Activated CD8-positive, alpha-beta memory T cell treated with anti-CD3 and anti-CD28 coated beads, Interleukin-2, amount 50 U/mL, for 24 hours (primary cell): ENCODE measurements around the gene CACNA1E.
"Not testable (repeated sequence)": the region's sequence is repeated elsewhere in the genome, so short reads cannot be mapped to it uniquely, and the experiment has no call there.

ENCODE experiments used
- DNase-seq: peaks from one replicate; pipeline ENCODE4 v3.0.0-alpha.2; 2020; ENCODE audit errors: extremely low read depth

The CACNA1E gene

DNA sequence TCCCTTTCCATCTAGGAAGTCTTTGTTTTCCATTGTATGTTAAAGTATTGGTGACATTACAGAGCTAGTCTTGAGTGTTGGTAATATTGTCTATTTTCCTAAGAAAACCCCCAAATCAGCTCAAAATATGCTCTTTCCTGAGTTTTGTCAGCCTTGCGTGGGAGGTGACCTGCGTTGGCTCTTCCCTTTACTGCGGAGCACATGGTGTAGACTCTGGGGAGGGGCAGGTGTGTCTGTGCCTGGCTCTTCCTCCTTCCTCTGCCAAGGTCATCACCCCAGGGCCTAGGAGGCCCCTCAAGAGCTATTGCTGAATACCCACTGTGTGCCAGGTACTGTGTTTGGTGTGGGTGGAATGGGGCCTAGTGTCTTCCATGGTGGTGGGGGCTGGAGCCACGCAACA is 33.4 kb downstream of the CACNA1E start:
- no peak for DNase-seq

DNA sequence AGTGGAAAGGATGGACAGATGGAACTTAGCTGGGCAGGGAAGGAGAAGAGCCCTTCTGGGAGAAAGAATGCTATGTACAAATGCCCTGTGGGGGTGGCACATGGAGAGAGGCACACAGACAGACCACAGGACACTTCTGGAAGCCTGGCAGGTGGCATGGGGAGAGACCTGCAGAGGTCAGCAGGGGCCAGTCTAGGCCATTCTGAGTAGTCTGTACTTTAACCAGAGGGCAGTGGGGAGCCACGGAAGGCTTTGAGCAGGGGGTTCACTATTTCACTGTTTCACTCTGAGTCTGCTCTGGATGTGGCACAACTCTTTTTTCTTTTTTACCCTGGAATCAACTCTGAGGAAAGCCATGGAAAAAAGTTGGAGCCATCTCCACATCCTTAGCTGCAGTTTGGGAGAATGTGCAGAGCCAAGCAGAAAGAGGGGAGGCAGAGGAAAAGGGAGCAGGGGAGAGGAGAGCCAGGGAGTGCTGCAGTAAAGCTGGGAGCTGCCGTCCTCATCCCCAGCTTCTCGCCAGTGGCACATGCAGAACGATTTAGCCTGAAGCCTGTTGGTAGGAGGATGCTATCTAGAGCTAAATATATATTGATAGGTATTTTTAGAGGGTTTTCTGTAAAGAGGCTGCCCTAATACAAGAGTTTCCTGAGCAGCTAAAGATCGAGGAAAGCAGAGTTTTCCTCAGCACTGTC is 34.0 kb downstream of the CACNA1E start:
- DNase-seq, result no peak

DNA sequence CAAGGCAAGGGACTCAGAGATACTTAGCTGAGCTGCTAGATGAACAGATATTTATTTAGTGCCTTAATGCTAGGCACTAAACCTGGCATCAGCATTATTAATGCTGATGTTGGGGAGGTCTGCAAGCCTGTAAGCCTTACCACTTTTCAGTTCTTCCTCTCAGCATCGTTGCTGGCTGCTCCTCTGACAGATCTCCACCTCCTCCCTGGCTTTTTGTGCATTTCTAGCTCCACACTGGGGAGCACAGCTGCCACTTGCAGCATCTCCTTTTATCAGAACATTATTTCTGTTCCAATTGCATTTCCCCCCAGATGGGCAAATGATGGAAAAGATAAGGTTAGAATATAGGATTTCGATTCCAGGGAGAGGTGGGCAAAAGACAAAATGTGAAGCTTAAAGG is 34.8 kb downstream of the CACNA1E start:
- DNase-seq, result no peak

DNA sequence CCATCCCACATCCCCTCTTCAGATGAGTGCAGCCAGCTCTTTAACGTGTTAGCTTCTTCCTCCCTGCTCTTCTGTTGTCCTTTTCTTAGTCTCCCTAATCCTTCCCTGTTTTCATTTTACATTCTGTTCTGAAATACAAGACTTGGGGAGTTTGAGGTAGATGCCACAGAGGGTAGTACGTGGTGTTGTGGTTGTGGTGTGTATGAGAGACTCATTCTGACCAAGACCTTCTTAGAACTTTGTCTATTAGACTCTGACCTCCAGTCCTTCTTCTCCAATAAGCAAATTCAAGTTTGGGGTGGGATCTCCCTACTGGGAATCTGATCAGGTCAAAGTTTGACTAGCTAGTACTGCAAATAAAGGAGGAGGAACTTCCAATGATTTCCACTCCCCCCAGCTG is 39.5 kb downstream of the CACNA1E start:
- no peak for DNase-seq

DNA sequence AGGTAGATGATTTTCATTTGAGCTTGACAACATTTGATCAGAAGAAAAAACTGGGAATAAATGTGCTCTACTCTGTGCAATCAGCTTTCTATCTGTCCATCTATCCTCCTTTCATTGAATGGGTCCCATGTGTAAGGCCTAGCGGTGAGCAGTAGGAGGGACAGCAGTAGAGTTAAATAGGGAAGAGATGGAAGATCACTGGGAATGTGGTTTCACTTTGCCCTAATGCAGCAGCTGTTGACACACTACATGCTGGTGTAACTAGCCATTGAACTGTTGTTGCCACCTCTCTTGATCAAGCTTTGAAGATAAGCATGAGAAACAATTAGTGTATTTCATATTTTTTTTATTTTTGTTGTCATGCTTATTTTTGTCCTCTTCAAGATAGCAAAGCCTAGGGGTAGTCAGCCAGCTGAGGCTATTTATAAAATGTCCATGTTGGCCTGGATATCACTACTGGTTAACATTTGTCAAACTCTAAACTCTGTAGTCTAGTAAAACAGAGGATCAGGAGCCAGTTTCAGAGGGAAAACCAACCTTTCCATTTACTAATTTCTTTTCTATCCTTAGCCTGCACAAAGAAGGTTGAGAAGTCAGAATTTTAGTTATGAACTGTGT is 41.9 kb downstream of the CACNA1E start:
- DNase-seq, result no peak

DNA sequence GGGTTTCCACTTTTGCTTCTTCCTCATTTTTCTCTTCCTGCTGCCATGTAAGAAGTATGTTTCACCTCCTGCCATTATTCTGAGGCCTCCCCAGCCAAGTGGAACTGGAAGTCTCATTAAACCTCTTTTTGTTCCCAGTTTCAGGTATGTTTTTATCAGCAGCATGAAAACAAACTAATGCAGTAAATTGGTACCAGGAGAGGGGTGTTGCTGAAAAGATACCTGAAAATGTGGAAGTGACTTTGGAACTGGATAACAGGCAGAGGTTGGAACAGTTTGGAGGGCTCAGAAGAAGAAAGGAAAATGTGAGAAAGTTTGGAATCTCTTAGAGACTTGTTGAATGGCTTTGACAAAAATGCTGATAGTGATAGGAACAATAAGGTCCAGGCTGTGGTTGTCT is 44.9 kb downstream of the CACNA1E start:
- DNase-seq, result not testable (repeated sequence)

DNA sequence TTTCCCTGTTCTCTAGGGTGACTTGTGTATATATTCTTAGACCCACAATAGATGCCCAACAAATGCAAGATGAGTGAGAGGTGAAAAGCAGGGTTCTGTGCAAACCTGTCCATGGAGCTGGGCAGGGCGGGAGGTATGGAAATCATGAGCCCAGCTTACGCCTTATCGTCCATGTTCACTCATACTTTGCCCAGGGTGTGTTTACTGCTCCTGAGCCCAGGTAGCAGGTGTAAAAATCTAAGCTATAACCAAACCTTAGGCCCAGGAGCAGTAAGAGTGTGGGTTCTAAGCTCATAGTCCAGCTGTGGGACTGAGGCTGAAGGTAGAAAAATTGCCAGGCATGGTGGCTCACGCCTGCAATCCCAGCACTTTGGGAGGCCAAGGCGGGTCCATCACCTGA is 48.1 kb downstream of the CACNA1E start:
- DNase-seq, result no peak

DNA sequence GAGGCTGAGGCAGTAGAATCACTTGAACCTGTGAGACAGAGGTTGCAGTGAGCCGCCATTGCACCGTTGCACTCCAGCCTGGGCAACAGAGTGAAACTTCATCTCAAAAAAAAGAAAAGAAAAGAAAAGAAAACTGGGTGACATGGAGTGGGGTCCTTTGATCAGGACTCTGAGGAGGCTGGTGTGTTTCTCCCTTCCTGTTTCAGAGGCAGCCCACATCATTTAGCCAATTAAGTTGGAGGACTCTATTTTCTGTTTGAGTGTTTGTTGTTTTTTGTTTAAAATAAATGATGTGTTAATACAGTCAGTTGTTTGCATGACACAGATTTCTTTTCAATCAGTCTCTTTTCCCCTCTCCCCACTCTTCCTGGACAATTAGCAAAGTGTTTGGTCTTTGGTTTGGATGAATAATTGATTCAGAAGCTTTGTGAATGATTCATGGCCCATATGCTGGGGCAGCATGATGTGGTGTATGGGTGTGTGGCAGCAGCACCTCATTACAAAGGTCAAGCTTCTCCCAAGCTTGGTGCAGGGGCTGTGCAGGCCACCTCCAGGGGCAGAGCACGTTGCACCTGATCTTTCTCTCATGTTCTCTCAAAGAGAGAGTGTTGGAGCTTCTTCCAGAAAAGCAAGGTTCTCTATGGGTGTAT is 48.8 kb downstream of the CACNA1E start:
- DNase-seq, result no peak

DNA sequence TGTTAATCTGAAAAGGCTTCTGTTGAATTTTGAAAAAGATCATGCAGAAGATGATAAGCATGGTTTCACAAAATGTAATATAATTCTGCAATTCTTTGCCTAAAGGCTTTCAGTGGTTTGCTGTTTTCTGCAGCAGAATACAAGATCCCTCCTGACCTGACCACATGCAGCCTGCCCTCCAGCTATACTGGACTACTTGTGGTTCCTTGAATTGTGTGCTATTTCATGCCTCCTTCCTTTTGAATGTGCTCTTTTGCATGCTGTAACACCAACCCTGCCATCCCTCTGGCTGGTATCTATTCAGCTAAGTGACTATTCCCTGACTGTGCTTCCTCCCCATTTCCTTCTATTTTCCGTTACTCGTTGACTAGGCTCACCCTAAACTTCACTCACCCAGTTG is 55.5 kb downstream of the CACNA1E start:
- no peak for DNase-seq

DNA sequence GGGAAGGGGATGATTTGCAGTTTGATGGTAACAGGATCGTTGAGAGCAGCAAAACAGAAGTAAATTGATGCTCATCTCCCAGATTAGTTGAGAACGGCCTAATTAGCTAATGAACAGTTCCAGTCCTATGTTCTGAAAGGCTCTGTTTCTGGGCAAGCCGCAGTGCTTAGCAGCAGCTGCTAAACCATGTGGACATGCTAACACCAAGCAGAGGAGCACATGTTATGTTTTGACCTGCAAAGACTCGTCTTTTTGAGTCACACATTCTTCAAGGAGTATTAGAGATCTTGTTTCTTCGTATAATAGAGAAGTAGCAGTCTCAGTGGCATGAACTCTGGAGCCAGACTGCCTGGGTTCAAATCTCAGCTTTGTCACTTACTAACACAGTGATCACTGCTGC is 58.1 kb downstream of the CACNA1E start:
- DNase-seq, result no peak

DNA sequence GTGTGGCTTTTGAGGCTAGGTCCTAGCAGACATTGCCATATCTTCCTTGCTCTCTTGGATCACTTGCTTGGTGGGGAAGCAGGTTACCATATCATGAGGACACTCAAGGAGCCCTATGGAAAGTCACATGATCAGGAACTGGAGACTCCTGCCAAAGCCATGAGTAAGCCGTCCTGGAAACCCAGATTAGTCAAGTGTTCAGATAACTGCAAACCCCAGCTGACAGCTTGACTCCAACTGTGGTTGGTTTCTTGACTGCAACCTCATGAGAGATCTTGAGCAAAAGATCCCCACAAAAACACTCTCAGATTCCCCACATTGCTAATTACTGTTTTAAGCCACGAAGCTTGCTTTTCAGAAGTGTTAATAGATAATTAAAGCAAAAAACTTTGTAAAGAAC is 58.6 kb downstream of the CACNA1E start:
- DNase-seq, result no peak

DNA sequence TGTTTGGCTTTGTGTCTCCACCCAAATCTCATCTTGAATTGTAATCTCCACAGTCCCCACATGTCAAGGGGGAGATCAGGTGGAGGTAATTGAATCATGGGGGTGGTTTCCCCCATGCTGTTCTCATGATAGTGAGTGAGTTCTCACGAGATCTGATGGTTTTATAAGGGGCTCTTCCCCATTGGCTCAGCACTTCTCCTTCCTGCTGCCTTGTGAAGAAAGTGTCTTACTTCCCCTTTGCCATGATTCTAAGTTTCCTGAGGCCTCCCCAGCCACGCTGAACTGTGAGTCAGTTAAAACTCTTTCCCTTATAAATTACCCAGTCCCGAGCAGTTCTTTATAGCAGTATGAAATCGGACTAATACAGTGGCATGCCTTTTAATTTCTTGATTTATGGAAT is 59.1 kb downstream of the CACNA1E start:
- DNase-seq, result not testable (repeated sequence)

DNA sequence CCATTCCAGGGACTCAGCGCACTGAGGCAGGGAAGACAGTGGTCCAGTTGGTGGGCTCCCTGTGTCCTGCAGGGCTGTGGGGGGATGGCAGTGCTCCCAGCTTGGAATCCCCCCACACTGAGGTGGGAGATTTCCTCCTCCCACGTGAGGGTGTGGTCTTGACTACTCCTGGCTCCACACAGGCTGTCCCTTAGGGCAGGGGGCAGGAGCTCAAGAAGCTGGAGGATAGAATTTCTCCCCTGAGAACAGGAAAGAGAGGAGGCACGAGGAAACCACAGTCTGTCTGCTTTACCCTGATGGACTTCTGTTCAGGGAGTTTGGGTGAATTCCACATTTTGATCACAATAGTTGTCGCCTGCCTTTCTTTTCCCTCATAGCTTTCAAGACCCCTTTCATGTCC is 62.1 kb downstream of the CACNA1E start:
- no peak for DNase-seq

DNA sequence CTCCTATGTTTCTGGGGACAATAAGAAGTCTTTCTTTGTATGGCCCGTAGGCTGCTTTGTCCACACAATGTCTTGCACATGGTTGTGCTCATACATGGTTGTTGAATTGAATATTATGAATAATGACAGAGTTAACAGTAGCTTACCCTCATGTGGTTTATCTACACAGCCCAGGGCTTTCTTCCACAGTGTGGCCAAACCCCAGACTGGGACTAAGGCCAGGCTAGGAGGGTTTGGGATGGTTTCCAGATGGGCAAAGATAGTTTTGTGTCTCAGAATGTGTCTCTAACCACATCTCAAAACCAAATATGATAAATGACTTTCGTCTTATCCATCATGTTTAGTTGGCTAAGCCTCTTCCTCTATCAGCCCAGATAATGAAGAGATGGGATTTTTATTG is 65.2 kb downstream of the CACNA1E start:
- DNase-seq, result no peak

DNA sequence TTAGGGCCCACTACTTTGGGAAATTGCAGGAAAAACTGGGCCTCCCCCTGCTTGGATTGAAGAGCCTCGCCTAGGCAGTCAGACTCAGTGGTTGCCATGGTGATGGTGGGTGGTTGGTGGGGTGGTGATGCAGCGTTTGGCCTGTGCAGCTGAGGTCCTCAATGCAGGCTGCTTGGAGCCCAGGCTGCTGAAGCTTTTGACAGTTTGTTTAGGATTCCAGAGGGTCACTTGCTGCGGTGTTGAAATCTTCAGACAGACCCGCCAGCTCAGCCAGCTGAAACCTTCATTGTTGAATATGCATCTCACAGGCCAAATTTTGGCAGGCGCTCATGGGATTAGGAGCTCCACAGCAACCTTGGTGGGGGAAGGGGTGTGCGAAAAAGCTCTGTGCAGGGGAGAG is 67.9 kb downstream of the CACNA1E start:
- no peak for DNase-seq

DNA sequence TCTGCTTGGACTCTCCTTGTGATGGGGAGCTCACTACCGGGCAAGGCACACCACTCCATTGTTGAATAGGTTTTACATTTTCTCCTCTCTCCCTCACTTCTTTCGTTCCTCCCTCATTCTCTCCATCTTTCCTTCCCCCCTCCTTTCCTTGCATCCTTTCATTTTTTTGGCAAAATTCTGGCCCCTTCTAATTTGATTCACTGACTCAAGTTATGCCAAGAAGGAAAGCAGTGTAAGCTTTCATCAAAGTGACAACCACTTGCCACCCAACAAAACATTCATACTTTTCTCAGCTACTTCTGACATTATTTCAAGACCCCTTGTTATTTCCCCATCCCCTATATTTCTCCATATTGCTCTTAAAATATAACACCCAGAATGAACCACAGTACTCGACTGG is 68.4 kb downstream of the CACNA1E start:
- DNase-seq, result no peak

DNA sequence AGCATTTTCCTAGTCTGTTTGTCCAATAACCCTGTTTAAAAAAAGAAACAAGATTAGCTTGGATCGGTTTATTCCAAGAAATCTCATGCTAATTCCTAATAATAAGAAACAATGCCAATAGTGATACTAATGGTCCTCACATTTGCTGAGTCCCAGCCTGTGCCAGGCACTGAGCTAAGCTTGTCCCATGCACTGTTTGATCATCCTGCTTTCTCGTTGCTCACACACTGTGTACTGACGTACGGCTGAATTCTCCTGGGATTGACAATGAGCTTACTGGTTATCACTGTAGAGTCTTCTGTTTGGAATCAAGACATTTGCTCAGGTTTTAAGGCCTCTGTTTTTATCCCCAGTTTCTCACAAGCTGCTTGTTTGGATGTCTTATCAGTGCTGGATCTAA is 71.1 kb downstream of the CACNA1E start:
- no peak for DNase-seq

DNA sequence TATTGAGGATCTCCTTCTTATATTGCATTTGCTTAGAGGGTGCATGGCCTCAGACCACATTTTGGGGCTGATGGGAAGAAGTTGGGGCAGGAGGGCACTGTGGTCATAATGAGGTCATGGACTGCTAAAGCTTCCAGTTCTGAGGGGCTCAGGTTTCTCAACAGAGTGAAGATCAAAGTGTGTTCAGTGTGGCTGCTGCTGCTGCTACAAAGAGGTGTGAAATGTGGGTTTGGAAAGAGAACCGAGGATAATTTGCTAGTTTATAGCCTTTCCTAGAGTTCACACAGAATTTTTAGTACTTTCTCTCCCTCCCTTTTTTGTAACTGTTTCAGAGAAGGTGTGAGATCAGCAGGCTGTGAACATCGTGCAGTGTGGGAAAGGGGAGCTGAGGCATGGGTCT is 73.3 kb downstream of the CACNA1E start:
- no peak for DNase-seq

DNA sequence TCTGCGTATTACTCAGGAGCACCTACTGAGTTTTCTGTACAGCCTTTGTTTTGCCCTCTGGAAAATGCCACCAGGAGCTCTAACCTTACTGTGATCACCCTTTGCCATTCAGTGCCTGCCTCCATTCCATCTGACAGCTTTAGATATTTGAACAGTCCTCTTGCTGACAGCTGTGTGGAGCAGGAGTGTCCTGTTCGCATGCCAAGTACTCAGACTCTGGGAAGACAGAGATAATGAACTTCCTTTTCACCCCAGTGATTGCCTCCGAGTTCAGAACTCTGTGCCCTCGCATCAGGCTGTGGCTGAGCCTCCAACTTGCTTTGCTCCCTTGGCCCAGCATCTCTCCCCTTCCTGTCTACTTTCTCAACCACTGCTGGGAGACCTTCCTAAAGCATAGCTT is 74.0 kb downstream of the CACNA1E start:
- no peak for DNase-seq

DNA sequence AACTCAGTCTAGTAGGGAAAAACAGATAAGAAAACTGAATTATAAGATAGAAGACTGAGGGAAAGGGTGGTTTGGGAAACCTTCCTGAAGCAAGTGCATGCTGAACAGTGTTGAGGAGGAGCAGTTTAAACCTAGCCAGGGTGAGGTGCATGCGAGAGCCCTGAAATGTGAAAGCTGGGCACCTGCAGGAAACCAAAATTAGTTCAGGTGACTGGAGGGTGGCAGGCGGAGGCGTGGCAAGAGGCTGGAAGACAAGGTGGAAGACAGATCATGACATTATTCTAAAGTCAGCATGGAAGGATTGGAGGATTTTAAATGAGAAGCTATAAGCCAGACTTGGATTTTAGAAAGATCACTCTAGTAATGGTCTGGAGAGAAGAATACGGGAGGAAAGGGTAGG is 75.1 kb downstream of the CACNA1E start:
- DNase-seq, result no peak

DNA sequence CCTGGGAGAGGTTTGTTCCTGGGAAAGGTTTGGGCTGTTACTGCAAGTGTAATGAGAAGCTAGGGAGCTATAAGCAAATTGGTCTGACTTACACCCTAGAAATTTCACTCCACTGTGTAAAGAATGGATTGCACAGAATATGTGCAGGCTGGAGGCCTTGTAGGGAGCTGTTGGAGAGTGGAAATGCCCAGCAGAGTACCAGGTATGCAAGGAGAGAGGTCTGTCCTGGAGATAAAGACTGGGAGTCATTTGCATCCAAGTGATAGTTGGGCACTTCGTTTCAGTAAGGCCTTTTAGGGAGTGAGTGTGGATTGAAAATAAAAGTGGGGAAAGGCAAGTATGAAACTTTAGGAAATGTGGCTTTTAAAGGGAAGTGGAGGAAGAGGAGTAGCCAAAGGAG is 75.8 kb downstream of the CACNA1E start:
- DNase-seq, result no peak

DNA sequence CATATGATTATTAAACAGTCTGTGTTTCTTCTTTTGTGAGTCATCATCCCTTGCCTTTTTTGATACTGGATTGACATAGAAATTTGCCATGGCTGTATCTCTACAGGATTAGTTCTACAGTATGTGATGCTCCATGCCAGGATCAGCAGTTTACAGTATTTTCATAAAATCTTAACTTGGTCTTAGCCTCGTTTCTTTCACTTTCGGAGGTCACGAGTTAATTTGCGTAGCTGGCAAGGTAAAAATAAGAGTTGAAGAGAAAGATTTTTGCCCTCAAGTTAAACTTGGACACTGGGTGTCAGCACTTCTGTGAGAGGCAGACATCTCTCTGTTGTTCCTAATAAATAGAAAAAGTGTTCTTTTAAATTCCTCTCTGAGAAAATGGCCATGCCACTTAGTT is 79.1 kb downstream of the CACNA1E start:
- no peak for DNase-seq

DNA sequence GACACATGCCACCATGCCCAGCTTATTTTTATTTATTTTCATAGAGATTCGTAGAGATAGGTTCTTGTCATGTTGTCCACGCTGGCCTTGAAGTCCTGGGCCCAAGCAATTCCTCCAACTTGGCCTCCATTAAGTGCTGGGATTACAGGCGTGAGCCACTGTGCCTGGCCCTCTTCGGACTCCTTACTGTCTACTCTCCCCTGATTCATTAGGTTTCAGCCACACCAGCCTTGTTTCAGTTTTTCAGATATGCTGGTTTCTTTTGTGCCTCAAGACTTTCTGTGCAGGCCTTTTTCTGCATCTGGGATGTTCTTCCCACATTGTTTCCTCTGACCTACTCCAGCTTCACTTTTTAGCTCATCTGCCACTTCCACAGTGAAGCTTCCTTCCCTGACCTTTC is 85.4 kb downstream of the CACNA1E start:
- no peak for DNase-seq

DNA sequence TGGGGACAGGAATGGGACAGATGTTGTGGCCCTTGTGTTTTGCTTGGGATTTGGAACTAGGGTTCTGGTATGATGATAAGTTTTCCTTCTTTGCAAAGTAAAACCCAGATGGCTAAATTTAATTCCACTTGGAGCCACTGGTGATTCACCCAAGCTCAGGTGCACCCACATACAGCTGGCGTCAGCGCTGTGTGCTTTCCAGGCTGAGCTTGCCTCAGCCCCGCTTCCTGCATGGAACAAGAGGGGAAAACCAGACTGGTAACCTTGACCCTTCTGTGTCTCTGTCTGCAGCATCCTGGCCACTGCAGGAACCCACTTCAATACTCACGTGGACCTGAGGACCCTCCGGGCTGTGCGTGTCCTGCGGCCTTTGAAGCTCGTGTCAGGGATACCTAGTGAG is 94.2 kb downstream of the CACNA1E start:
- no peak for DNase-seq
